Activated T-cell treated with anti-CD3 and anti-CD28 coated beads, Interleukin-2, amount 50 U/mL, for 24 hours (primary cell): ENCODE results near the gene ZNF511.

Experiments used
- DNase-seq: peaks from one replicate; pipeline ENCODE4 v3.0.0-alpha.2; 2020
- H3K27ac Mint-ChIP-seq: 2 replicates; pipeline ENCODE4 v1.8.0; 2020; ENCODE audit warnings: mild to moderate bottlenecking, mixed read lengths
- H3K27me3 Mint-ChIP-seq: 2 replicates; pipeline ENCODE4 v1.8.0; 2020; ENCODE audit warnings: mixed read lengths
- H3K36me3 Mint-ChIP-seq: 2 replicates; pipeline ENCODE4 v1.8.0; 2020; ENCODE audit warnings: low read depth, mixed read lengths
- H3K4me1 Mint-ChIP-seq: 2 replicates; pipeline ENCODE4 v1.8.0; 2020; ENCODE audit warnings: low read depth, mixed read lengths
- H3K4me3 Mint-ChIP-seq: 2 replicates; pipeline ENCODE4 v1.8.0; 2020; ENCODE audit warnings: mild to moderate bottlenecking, moderate library complexity, mixed read lengths
- H3K9me3 Mint-ChIP-seq: 2 replicates; pipeline ENCODE4 v1.8.0; 2020; ENCODE audit warnings: mixed read lengths

ZNF511 gene

DNA sequence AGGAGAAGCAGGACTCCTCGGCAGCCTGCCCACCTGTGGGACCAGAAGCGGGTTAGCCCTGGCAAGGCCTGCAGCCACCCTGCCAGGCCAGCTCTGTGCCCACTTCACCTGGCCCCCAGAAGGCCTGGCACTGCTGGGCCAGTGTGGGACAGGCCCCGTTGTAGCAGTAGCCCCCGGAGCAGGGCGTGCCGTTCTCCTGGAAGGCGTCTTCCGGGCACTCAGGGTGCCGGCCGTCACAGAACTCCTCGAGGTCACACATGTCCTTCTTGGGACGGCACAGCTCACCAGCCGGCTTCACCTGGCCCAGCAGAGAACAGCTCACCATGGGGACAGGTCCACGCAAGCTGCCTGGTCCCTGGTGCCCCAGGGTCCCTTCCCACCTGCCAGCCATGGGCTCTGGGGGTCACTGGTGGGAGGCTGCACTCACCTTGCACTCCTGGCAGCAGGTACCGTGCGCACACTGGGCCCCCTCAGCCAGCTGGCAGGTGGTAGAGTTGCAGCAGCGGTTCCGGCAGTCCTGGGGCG is 37.9 kb upstream of the ZNF511 start:
- Mint-ChIP-seq H3K9me3 (no peaks in the 10 kb centered on the region), H3K27me3 (no peaks in the 10 kb centered on the region), H3K4me3 (no peak overlapping the region), H3K36me3 (peaks cover 72% of the 10 kb centered on the region), H3K27ac (no peak overlapping the region), H3K4me1 (peaks cover 10% of the 10 kb centered on the region)
- DNase-seq, result no peak

DNA sequence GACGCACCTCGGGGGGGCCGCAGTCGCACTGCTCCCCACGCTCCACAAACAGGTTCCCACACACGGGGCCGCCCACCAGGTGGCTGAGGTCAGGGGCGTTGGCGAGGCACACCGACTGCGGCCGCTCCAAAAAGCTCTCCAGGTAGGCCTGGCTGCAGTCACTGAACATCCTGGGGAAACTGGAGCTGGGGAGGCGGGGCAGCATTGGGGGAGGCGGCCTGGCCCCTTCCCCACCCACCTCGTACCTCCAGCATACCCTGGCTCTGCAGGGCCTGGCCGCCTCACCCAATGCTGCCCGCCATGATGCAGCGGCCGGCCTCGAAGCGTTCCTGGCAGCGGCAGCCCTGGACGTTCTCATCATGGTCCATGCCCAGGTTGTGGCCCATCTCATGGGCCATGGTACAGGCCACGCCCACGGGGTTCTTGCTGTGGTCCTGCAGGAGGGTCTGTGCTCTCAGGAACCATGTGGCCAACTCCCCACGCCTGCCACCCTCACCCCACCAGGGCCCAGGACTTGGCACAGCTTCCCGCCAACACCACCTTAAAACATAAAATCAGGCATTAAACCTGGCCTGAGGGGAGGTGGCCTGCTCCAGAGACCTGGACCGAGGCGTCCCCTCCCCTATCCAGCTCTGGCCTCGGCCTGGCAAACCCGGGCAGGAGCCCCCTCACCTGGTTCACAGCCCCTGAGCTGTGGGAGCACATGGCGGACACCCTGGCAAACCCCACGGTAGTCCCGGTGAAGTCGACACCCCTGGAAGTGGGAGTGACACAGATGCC is 37.0 kb upstream of the ZNF511 start:
- Mint-ChIP-seq H3K27me3 (no peaks in the 10 kb centered on the region), H3K4me1 (peaks cover 9% of the 10 kb centered on the region), H3K4me3 (no peak overlapping the region), H3K9me3 (no peaks in the 10 kb centered on the region), H3K36me3 (peaks cover 70% of the 10 kb centered on the region), H3K27ac (no peak overlapping the region)
- no peak for DNase-seq

DNA sequence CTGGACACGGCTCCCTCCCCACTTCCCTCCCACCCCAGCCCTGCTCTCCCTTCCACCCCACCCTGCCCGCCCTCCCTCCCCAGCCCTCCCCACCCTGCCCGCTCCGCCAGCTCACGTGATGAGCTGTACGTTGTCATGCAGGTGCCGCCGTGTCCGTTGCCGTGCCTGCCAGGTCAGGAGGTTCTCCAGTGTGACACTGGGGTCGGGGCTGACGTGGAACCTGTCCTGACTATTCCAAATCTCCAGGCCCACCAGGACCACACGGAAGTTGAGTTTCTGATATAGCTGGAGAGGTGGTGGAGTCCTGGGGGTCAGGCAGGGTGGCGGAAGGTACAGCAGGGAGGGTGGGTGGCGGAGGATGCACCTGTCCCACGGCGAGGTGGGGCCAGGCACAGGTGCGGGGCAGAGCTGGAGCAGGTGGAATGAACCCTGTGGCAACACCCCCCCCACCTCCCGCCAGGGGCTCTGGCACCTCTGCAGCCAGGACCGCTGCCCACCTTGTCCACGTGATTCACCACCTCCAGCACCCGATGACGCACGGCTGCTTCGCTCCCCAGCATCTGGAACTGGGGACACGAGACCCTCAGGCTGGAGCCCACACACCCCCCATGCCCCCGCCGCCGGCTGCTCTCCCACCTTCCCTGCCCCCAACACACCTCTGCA is 36.3 kb upstream of the ZNF511 start:
- H3K27ac Mint-ChIP-seq, result no peak overlapping the region
- DNase-seq, result no peak
- no peaks in the 10 kb centered on the region for H3K27me3 Mint-ChIP-seq
- no peak overlapping the region for H3K4me3 Mint-ChIP-seq
- no peaks in the 10 kb centered on the region for H3K9me3 Mint-ChIP-seq
- H3K4me1 Mint-ChIP-seq, result peaks cover 9% of the 10 kb centered on the region
- peaks cover 64% of the 10 kb centered on the region for H3K36me3 Mint-ChIP-seq

DNA sequence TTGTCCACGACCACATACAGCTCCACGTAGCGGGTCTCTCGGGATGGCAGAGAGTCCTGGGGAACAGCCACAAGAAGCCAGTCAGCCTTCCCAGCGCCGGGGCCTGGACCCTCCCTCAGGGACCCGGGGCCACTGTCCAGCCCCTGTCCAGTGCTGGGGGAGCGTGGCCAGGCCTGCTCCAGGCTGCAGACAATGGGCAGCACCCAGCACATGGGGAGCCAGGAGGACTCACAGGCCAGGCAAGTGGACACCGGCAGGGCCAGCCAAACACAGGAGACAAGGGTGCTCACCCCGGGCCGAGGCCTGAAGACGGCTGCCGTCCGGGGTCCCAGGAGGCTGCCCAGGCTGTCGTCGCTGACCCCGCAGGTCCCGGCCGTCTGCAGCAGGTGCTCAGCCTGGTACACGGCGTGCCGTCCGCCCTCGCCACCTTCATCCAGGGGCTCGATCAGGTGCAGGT is 35.7 kb upstream of the ZNF511 start:
- Mint-ChIP-seq H3K4me1 (peaks cover 15% of the 10 kb centered on the region), H3K27me3 (no peaks in the 10 kb centered on the region), H3K9me3 (no peaks in the 10 kb centered on the region), H3K36me3 (peaks cover 62% of the 10 kb centered on the region), H3K27ac (no peak overlapping the region), H3K4me3 (no peak overlapping the region)
- DNase-seq, result no peak

GRCh38 chr10:133273534-133274143 is 35.1 kb upstream of the ZNF511 start:
- Mint-ChIP-seq H3K36me3 (peaks cover 64% of the 10 kb centered on the region), H3K4me3 (no peak overlapping the region), H3K4me1 (peaks cover 21% of the 10 kb centered on the region), H3K27me3 (no peaks in the 10 kb centered on the region), H3K27ac (no peak overlapping the region), H3K9me3 (no peaks in the 10 kb centered on the region)
- no peak for DNase-seq

GRCh38 chr10:133274751-133275683 is 33.7 kb upstream of the ZNF511 start:
- peak; percentile 90 for DNase-seq

DNA sequence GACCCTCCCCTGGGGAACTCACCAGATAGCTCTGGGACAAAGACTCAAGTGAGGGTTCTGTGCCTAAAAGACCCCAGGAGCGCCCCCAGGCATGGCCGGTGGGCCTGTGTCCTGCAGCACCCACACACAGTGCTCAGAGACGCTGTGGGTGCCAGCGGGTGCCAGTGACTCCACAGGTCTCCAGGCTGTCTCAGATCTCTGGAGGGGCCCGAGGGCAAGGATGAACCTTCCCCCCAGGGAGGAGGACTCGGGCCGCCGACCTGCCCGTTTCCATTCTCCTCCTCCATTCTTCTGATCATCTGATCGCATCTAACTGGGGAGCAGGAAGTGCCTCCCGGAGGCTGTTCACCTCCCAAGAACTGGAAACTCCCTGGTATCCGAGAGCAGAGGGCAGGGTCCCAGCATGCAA is 33.0 kb upstream of the ZNF511 start:
- Mint-ChIP-seq H3K4me1 (peaks cover 33% of the 10 kb centered on the region), H3K36me3 (peaks cover 65% of the 10 kb centered on the region), H3K9me3 (no peaks in the 10 kb centered on the region), H3K4me3 (peak overlapping the region; percentile 88), H3K27me3 (no peaks in the 10 kb centered on the region), H3K27ac (peak overlapping the region; percentile 89)
- DNase-seq, result peak; percentile 75

More at GRCh38 chr10:133274751-133275683, 33.7 kb upstream of the ZNF511 start:
- Mint-ChIP-seq H3K27ac (peak overlapping the region; percentile 89), H3K4me1 (peaks cover 33% of the 10 kb centered on the region), H3K4me3 (peak overlapping the region; percentile 88), H3K36me3 (peaks cover 67% of the 10 kb centered on the region), H3K9me3 (no peaks in the 10 kb centered on the region), H3K27me3 (no peaks in the 10 kb centered on the region)

GRCh38 chr10:133276100-133276434 is 32.6 kb upstream of the ZNF511 start:
- Mint-ChIP-seq H3K4me1 (peaks cover 33% of the 10 kb centered on the region), H3K4me3 (peak overlapping the region; percentile 88), H3K9me3 (no peaks in the 10 kb centered on the region), H3K27me3 (no peaks in the 10 kb centered on the region), H3K36me3 (peaks cover 64% of the 10 kb centered on the region), H3K27ac (peak overlapping the region; percentile 89)
- no peak for DNase-seq

DNA sequence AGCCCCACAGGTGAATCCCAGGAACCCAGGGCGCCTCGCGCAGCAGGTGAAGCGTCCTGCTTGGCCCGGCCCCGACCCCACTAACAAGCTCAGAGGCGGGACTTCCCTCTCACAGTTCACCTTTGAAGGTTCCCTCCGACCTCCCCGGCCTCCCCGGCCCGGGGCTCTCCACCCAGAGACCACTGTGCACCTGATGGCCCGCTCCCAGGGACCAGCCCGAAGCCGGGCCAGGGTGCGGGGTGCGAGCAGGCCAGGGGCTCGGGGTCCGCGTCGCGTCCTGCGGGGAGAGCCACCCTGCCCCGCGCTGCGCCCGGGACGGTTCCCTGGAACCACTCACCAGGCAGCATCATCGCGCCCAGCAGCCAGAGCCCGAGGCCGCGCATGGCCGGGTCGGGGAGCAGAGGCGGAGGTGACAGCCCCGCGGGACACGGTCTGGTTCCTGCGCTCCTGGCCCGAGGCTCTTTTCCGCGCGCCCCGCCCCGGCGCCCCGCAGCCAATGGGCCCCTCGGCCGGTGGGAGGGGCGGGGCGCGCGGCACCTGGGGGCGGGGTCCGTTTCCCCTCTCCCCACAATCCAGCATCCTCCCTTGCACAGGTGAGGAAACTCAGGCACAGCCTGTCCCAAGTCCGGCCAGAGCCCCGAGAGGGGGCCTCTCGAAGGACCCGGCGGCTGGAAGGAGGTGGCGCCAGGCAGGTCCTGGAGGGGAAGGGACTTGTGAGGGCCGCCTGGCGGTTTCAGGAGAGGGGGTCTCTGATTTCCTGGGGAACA is 32.1 kb upstream of the ZNF511 start, which contains the start of gene ADAM8:
Gene ADAM8, minus strand, starts transcription at position 434 of the 767 bp plus-strand sequence. Its CDS starts 51 bp downstream, at position 383.
- peaks cover 66% of the 10 kb centered on the region for H3K36me3 Mint-ChIP-seq
- H3K4me1 Mint-ChIP-seq, result peaks cover 33% of the 10 kb centered on the region
- H3K27ac Mint-ChIP-seq, result peak within 1 kb of the TSS; percentile 89
- H3K4me3 Mint-ChIP-seq, result peak within 1 kb of the TSS; percentile 88
- no peaks in the 10 kb centered on the region for H3K27me3 Mint-ChIP-seq
- peak; percentile 79 for DNase-seq
- no peaks in the 10 kb centered on the region for H3K9me3 Mint-ChIP-seq

- Mint-ChIP-seq H3K36me3 (peaks cover 67% of the 10 kb centered on the region), H3K9me3 (no peaks in the 10 kb centered on the region), H3K4me1 (peaks cover 33% of the 10 kb centered on the region), H3K27me3 (no peaks in the 10 kb centered on the region), H3K4me3 (peak overlapping the region; percentile 61), H3K27ac (peak overlapping the region; percentile 26)
- no peak for DNase-seq
These were observed 31.3 kb upstream of the ZNF511 start for GRCh38 chr10:133277277-133277992.

DNA sequence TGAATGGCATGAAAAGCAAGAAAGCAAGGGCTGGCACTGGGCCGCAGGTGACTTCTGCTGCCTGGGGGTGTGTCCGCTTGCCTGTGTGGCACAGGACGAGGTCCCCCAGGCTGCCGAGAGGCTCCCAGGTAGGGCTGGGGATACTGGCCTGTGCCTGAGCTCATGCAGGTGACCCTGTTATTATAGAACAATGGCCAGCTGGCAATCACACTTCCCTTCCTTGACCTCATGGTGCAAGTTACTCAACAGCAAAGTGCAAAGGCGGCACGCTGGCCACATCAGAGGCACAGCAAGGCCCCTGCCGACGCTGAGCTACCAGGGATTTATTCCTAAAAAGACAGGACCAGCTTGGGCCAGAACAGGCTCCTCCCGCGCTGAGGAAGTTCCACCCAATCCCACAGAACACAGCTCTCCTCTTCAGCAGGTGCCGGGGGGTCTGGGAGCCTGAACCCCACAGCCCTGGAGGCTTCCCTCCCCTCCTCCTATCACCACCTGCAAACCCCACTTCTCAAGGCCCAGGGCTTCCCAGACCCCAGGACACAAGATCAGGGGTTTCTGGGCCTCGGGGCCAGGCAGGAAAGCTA is 30.6 kb upstream of the ZNF511 start:
- Mint-ChIP-seq H3K4me3 (peak overlapping the region; percentile 61), H3K4me1 (peaks cover 33% of the 10 kb centered on the region), H3K9me3 (no peaks in the 10 kb centered on the region), H3K27ac (peak overlapping the region; percentile 82), H3K27me3 (no peaks in the 10 kb centered on the region), H3K36me3 (peaks cover 69% of the 10 kb centered on the region)
- DNase-seq, result no peak

DNA sequence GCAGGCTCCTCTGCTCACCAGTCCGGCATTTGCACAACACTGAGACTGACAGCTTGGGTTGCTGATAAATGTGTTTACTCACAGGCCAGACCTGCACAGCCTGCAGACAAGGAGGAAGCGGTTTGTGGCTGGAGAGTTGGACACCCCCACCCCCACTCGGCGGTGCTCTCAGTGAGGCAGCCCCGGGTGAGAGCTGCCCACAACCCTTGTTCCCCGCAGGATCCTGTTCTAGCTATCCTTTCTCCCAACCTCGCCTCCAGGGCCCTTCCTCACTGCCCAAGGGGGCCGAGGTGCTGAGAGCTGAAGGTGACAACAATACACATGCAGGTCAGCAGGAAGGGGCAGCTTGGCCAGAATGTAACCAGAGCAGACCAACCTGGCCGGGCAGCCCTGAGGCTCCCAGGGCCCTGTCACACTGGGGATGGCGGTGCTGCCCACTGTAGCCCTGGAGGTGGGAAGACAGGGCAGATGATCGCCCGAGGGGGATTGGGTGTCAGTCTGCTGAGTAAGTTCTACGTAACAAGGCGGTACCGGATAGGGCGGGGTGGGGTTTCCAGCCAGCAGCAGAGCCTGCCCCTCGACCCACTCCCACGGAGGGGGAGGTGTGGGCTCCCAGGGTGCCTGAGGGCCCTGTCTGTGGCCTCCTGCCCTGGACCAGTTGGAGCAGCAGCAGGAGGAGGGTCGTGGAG is 30.0 kb upstream of the ZNF511 start:
- Mint-ChIP-seq H3K4me1 (peaks cover 33% of the 10 kb centered on the region), H3K9me3 (no peaks in the 10 kb centered on the region), H3K4me3 (peak overlapping the region; percentile 61), H3K27me3 (no peaks in the 10 kb centered on the region), H3K36me3 (peaks cover 72% of the 10 kb centered on the region), H3K27ac (peak overlapping the region; percentile 82)
- DNase-seq, result peak; percentile 67
